ENCODE results near the gene PMVK. TPM values are rescaled to one million over a fixed set of nuclear protein-coding genes. Genes with fewer than 3 reads are reported as not detected.

Gene PMVK
- total RNA-seq, 1 experiment from 2014 or later, result 4.9 TPM

GRCh38 chr1:154959426-154959780 lies 22.9 kb upstream of the PMVK start:
- DNase-seq, result no peak
- Histone ChIP-seq H3K4me1 (peaks cover 24% of the 10 kb centered on the region), H3K36me3 (peaks cover under 1% of the 10 kb centered on the region; the same call in 1 of the 2 replicates), H3K27me3 (no peaks in the 10 kb centered on the region), H3K27ac (no peak overlapping the region), H3K9me3 (replicated peaks) (no peaks in the 10 kb centered on the region), H3K4me3 (no peak overlapping the region)

- Histone ChIP-seq H3K36me3 (no peaks in the 10 kb centered on the region), H3K4me1 (peaks cover 28% of the 10 kb centered on the region), H3K27ac (no peak overlapping the region), H3K27me3 (no peaks in the 10 kb centered on the region), H3K4me3 (no peak overlapping the region), H3K9me3 (replicated peaks) (no peaks in the 10 kb centered on the region)
- no peak for DNase-seq
These were observed 22.3 kb upstream of the PMVK start for GRCh38 chr1:154958681-154959425.

GRCh38 chr1:154958036-154958435 lies 21.5 kb upstream of the PMVK start:
- Histone ChIP-seq H3K36me3 (no peaks in the 10 kb centered on the region), H3K4me3 (no peak overlapping the region), H3K9me3 (replicated peaks) (no peaks in the 10 kb centered on the region), H3K4me1 (peaks cover 28% of the 10 kb centered on the region), H3K27ac (no peak overlapping the region), H3K27me3 (no peaks in the 10 kb centered on the region)
- DNase-seq, result no peak

- Histone ChIP-seq H3K27ac (peak overlapping the region; percentile 98), H3K27me3 (no peaks in the 10 kb centered on the region), H3K9me3 (replicated peaks) (no peaks in the 10 kb centered on the region), H3K4me1 (peaks cover 36% of the 10 kb centered on the region), H3K4me3 (peak overlapping the region; percentile 63), H3K36me3 (no peaks in the 10 kb centered on the region)
- no peak for DNase-seq
These were observed 20.7 kb upstream of the PMVK start for GRCh38 chr1:154957091-154957657.

- H3K4me1 ChIP-seq, result peaks cover 39% of the 10 kb centered on the region
- DNase-seq, result peak; percentile 69 to 78
These were observed 20.0 kb upstream of the PMVK start for GRCh38 chr1:154956544-154956941.

GRCh38 chr1:154955718-154956543 lies 19.4 kb upstream of the PMVK start, which contains the start of gene PBXIP1:
PBXIP1 (minus strand) TSS chr1:154956099; CDS start chr1:154953721, 2,378 bp downstream.
- H3K36me3 ChIP-seq, result no peaks in the 10 kb centered on the region
- H3K4me1 ChIP-seq, result peaks cover 39% of the 10 kb centered on the region
- peak within 1 kb of the TSS; percentile 63 for H3K4me3 ChIP-seq
- no peaks in the 10 kb centered on the region for H3K27me3 ChIP-seq
- DNase-seq, result peak; percentile 87 to 96
- H3K9me3 ChIP-seq (replicated peaks), result no peaks in the 10 kb centered on the region
- H3K27ac ChIP-seq, result peak within 1 kb of the TSS; percentile 98

More at GRCh38 chr1:154956544-154956941, 20.0 kb upstream of the PMVK start:
- H3K36me3 ChIP-seq, result no peaks in the 10 kb centered on the region
- H3K9me3 ChIP-seq (replicated peaks), result no peaks in the 10 kb centered on the region
- peak overlapping the region; percentile 63 for H3K4me3 ChIP-seq
- peak overlapping the region; percentile 98 for H3K27ac ChIP-seq
- H3K27me3 ChIP-seq, result no peaks in the 10 kb centered on the region

- Histone ChIP-seq H3K27ac (peak overlapping the region; percentile 98), H3K27me3 (no peaks in the 10 kb centered on the region), H3K36me3 (no peaks in the 10 kb centered on the region), H3K9me3 (replicated peaks) (no peaks in the 10 kb centered on the region), H3K4me3 (peak overlapping the region; percentile 63), H3K4me1 (peaks cover 39% of the 10 kb centered on the region)
- DNase-seq, result peak; percentile 87 to 90
These were observed 18.7 kb upstream of the PMVK start for GRCh38 chr1:154955039-154955717.

- DNase-seq, result no peak
- Histone ChIP-seq H3K9me3 (replicated peaks) (no peaks in the 10 kb centered on the region), H3K27me3 (no peaks in the 10 kb centered on the region), H3K27ac (peak overlapping the region; percentile 12; the same call in 1 of the 2 replicates), H3K4me1 (peaks cover 39% of the 10 kb centered on the region), H3K36me3 (no peaks in the 10 kb centered on the region), H3K4me3 (no peak overlapping the region)
These were observed 18.0 kb upstream of the PMVK start for GRCh38 chr1:154954541-154954940.

GRCh38 chr1:154953611-154954038 lies 17.1 kb upstream of the PMVK start:
- H3K9me3 ChIP-seq (replicated peaks), result no peaks in the 10 kb centered on the region
- no peaks in the 10 kb centered on the region for H3K36me3 ChIP-seq
- H3K27me3 ChIP-seq, result no peaks in the 10 kb centered on the region
- H3K27ac ChIP-seq, result no peak overlapping the region
- H3K4me1 ChIP-seq, result peaks cover 39% of the 10 kb centered on the region
- no peak for DNase-seq
- H3K4me3 ChIP-seq, result no peak overlapping the region

- Histone ChIP-seq H3K4me1 (peaks cover 37% of the 10 kb centered on the region), H3K27ac (no peak overlapping the region; the same call in 1 of the 2 replicates), H3K36me3 (no peaks in the 10 kb centered on the region), H3K27me3 (no peaks in the 10 kb centered on the region), H3K9me3 (replicated peaks) (no peaks in the 10 kb centered on the region), H3K4me3 (no peak overlapping the region)
- no peak for DNase-seq
These were observed 16.1 kb upstream of the PMVK start for GRCh38 chr1:154952664-154953063.

- H3K36me3 ChIP-seq, result no peaks in the 10 kb centered on the region
- H3K27ac ChIP-seq, result no peak overlapping the region; the same call in 1 of the 2 replicates
- no peaks in the 10 kb centered on the region for H3K9me3 ChIP-seq (replicated peaks)
- DNase-seq, result peak; percentile 69 to 73
- no peak overlapping the region for H3K4me3 ChIP-seq
- no peaks in the 10 kb centered on the region for H3K27me3 ChIP-seq
- peaks cover 32% of the 10 kb centered on the region for H3K4me1 ChIP-seq
These were observed 15.6 kb upstream of the PMVK start for GRCh38 chr1:154951901-154952657.

- peaks cover 3% of the 10 kb centered on the region; the same call in 1 of the 2 replicates for H3K36me3 ChIP-seq
- no peaks in the 10 kb centered on the region for H3K27me3 ChIP-seq
- H3K27ac ChIP-seq, result no peak overlapping the region
- peaks cover 25% of the 10 kb centered on the region for H3K4me1 ChIP-seq
- no peak overlapping the region for H3K4me3 ChIP-seq
- H3K9me3 ChIP-seq (replicated peaks), result no peaks in the 10 kb centered on the region
- no peak for DNase-seq
These were observed 11.6 kb upstream of the PMVK start for GRCh38 chr1:154948079-154948478.

- no peak overlapping the region for H3K27ac ChIP-seq
- DNase-seq, result no peak
- H3K27me3 ChIP-seq, result no peaks in the 10 kb centered on the region
- no peaks in the 10 kb centered on the region for H3K9me3 ChIP-seq (replicated peaks)
- peaks cover 17% of the 10 kb centered on the region for H3K4me1 ChIP-seq
- peaks cover 3% of the 10 kb centered on the region; the same call in 1 of the 2 replicates for H3K36me3 ChIP-seq
- no peak overlapping the region for H3K4me3 ChIP-seq
These were observed 9.7 kb upstream of the PMVK start for GRCh38 chr1:154945962-154946850.
